Progenitor cell of endocrine pancreas (in vitro differentiated cells): Measurements from ENCODE around the gene KRTAP5-4. TPM values are rescaled to one million over a fixed set of nuclear protein-coding genes. Genes with fewer than 3 reads are reported as not detected.
"Not testable (repeated sequence)": the region's sequence is repeated elsewhere in the genome, so short reads cannot be mapped to it uniquely, and the experiment has no call there.

Experiments
- DNase-seq: peaks from one replicate; pipeline ENCODE4 v3.0.0; 2021; ENCODE audit warnings: low spot score; ENCODE audit not compliant: unreplicated experiment
- H3K27ac Mint-ChIP-seq: 2 replicates; pipeline ENCODE4 v1.8.0; 2021; ENCODE audit warnings: mild to moderate bottlenecking, moderate library complexity, mixed read lengths
- H3K27me3 Mint-ChIP-seq: 2 replicates; pipeline ENCODE4 v1.8.0; 2021; ENCODE audit warnings: mixed read lengths
- H3K36me3 Mint-ChIP-seq: 2 replicates; pipeline ENCODE4 v1.8.0; 2022; ENCODE audit warnings: mixed read lengths; ENCODE audit not compliant: insufficient read depth
- H3K4me1 Mint-ChIP-seq: 2 replicates; pipeline ENCODE4 v1.8.0; 2021; ENCODE audit warnings: low read depth, mixed read lengths
- H3K4me3 Mint-ChIP-seq: 2 replicates; pipeline ENCODE4 v1.8.0; 2021; ENCODE audit warnings: low read depth, mild to moderate bottlenecking, moderate library complexity, mixed read lengths
- H3K9me3 Mint-ChIP-seq: 2 replicates; pipeline ENCODE4 v1.8.0; 2021; ENCODE audit warnings: low read depth, mixed read lengths
- CTCF ChIP-seq: fragments of 200-600 bp; sonication (generic); IDR thresholded peaks from one replicate; pipeline ENCODE4 v1.5.0; 2021; ENCODE audit warnings: antibody characterized with exemption, mild to moderate bottlenecking; ENCODE audit not compliant: unreplicated experiment
- total RNA-seq: library from RNA; stranded (reverse); gene quantifications from 2 replicates; pipeline ENCODE4 v1.2.1, GENCODE V29; 2021

The KRTAP5-4 gene
- total RNA-seq, 1 donor from 2014 or later = not detected

- Mint-ChIP-seq H3K9me3 (peaks cover 4% of the 10 kb centered on the region), H3K27me3 (peaks cover 8% of the 10 kb centered on the region), H3K4me3 (no peak overlapping the region), H3K4me1 (no peaks in the 10 kb centered on the region), H3K36me3 (peaks cover 4% of the 10 kb centered on the region), H3K27ac (no peak overlapping the region)
- TF ChIP-seq CTCF = no peak
- no peak for DNase-seq
Measured at GRCh38 chr11:1586699-1587098, 35.2 kb downstream of the KRTAP5-4 start.

GRCh38 chr11:1584661-1585370 lies 37.1 kb downstream of the KRTAP5-4 start, which contains the start of gene KRTAP5-1:
TSS of gene KRTAP5-1 (minus strand) at chr11:1585283. CDS start at chr11:1585249, 34 bp downstream.
- not testable (repeated sequence) for H3K36me3 Mint-ChIP-seq, H3K4me3 Mint-ChIP-seq, H3K9me3 Mint-ChIP-seq, H3K27ac Mint-ChIP-seq, H3K27me3 Mint-ChIP-seq, DNase-seq, H3K4me1 Mint-ChIP-seq

- not testable (repeated sequence) for DNase-seq, H3K27ac Mint-ChIP-seq, H3K27me3 Mint-ChIP-seq, H3K4me1 Mint-ChIP-seq, H3K4me3 Mint-ChIP-seq
- Mint-ChIP-seq H3K9me3 (peaks cover 16% of the 10 kb centered on the region), H3K36me3 (peaks cover 18% of the 10 kb centered on the region)
Measured at GRCh38 chr11:1582909-1583308, 39.0 kb downstream of the KRTAP5-4 start.

GRCh38 chr11:1581976-1582375 lies 40.0 kb downstream of the KRTAP5-4 start:
- H3K4me1 Mint-ChIP-seq = no peaks in the 10 kb centered on the region
- H3K27ac Mint-ChIP-seq = no peak overlapping the region
- no peak for DNase-seq
- peaks cover 16% of the 10 kb centered on the region for H3K9me3 Mint-ChIP-seq
- TF ChIP-seq CTCF = no peak
- H3K4me3 Mint-ChIP-seq = no peak overlapping the region
- peaks cover 18% of the 10 kb centered on the region for H3K36me3 Mint-ChIP-seq
- H3K27me3 Mint-ChIP-seq = peaks cover 3% of the 10 kb centered on the region

GRCh38 chr11:1576825-1577224 lies 45.1 kb downstream of the KRTAP5-4 start:
- Mint-ChIP-seq H3K9me3 (peaks cover 13% of the 10 kb centered on the region), H3K27me3 (peaks cover 20% of the 10 kb centered on the region), H3K36me3 (peaks cover 15% of the 10 kb centered on the region), H3K4me3 (no peak overlapping the region), H3K27ac (no peak overlapping the region), H3K4me1 (no peaks in the 10 kb centered on the region)
- TF ChIP-seq CTCF = no peak
- no peak for DNase-seq

GRCh38 chr11:1575756-1576155 lies 46.2 kb downstream of the KRTAP5-4 start:
- peak overlapping the region; percentile 16 for H3K4me3 Mint-ChIP-seq
- peaks cover 20% of the 10 kb centered on the region for H3K27me3 Mint-ChIP-seq

GRCh38 chr11:1574933-1575242 lies 47.0 kb downstream of the KRTAP5-4 start:
- Mint-ChIP-seq H3K4me3 (no peak overlapping the region), H3K27me3 (peaks cover 20% of the 10 kb centered on the region), H3K27ac (no peak overlapping the region), H3K9me3 (peaks cover 12% of the 10 kb centered on the region), H3K4me1 (no peaks in the 10 kb centered on the region), H3K36me3 (peaks cover 11% of the 10 kb centered on the region)
- DNase-seq = no peak
- no peak for TF ChIP-seq CTCF

More at GRCh38 chr11:1575756-1576155, 46.2 kb downstream of the KRTAP5-4 start:
- DNase-seq, H3K27ac Mint-ChIP-seq, H3K4me1 Mint-ChIP-seq: not testable (repeated sequence)
- peaks cover 12% of the 10 kb centered on the region for H3K9me3 Mint-ChIP-seq
- peaks cover 11% of the 10 kb centered on the region for H3K36me3 Mint-ChIP-seq
